Astrocyte of the cerebellum (primary cell): ENCODE data around the gene PPP4R1.
"Not testable (repeated sequence)": the region's sequence is repeated elsewhere in the genome, so short reads cannot be mapped to it uniquely, and the experiment has no call there.

Experiments
- DNase-seq: peaks from one replicate; pipeline ENCODE4 v3.0.0-alpha.2; 2011; ENCODE audit warnings: low read depth
- H3K4me3 ChIP-seq: 2 replicates; pipeline ENCODE4 v1.5.1; 2011; ENCODE audit warnings: mild to moderate bottlenecking, low read depth, low read length, moderate library complexity
- CTCF ChIP-seq: IDR thresholded peaks from 2 replicates; pipeline ENCODE4 v1.5.1; 2012; ENCODE audit warnings: low read length, low read depth, moderate library complexity, mild to moderate bottlenecking; ENCODE audit errors: missing control alignments
- in situ Hi-C: cut with HindIII; loops from 2 replicates; pipeline ENCODE4 v1.10.0; 2017; ENCODE audit warnings: low sequenced_read_pairs

Gene PPP4R1

DNA sequence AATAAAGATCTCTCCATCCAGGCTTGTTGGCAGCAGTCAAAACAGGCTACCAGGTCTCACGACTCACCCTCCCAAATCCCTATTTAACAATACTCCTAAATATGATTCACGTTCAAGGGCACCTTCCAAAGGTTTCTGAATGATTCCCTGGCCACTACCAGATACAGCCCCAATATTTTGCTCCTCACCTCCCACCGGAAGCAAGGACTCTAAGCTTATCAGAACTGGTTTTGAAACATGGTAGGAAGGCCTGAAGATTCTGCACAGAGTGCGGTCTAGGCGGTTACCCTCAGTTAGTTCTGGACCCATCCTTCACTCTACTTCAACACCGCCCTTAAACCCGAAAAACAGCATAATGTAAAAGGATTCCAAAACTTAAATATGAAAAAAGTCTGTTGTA lies 5.2 kb downstream of the PPP4R1 start:
- H3K4me3 ChIP-seq: no peak overlapping the region
- no peak for DNase-seq
- in situ Hi-C loops: no loop called here
- no peak for TF ChIP-seq CTCF

DNA sequence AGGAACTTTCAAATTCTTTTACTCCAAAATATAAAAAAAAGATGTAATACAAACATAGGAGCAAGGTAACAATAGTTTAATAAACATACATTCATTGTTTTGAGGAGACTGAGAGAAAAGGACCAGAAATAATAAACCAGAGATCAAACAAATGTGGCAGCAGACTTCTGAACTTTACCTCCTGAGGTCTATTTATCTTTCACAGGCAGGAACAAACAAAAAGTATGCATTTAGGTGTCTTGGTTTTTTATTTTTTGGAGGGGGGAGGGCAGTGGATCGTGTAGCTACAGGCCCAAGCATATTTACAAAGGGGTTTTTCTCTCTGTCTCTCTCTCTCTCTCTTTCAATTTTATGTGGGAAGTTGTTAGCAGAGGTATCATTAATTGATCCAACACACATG lies 5.6 kb downstream of the PPP4R1 start:
- TF ChIP-seq CTCF: no peak
- DNase-seq: no peak
- in situ Hi-C loops: no loop called here
- H3K4me3 ChIP-seq: no peak overlapping the region

DNA sequence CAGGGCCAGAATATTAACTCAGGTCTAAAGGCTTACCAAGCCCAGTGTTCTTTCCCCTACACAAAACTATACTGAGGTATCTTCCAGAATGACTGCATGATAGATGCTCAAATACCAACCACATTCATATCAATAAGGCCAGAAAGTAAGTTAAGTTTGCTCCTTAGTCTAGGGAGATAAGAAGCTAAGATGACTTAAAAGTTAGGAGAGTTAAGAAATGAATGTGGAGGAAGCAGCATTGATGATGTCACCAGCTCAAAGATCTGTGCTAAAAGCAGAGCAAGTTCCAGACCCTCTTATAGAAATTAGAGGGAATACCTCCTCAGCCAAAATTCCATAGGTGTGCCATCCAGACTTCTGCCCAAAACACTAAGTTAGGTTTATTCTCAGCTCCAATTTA lies 6.1 kb downstream of the PPP4R1 start:
- in situ Hi-C loops: no loop called here
- H3K4me3 ChIP-seq: no peak overlapping the region
- TF ChIP-seq CTCF: no peak
- DNase-seq: no peak

- in situ Hi-C loops, DNase-seq, H3K4me3 ChIP-seq: not testable (repeated sequence)
These were observed 7.2 kb downstream of the PPP4R1 start for GRCh38 chr18:9607111-9607510.

DNA sequence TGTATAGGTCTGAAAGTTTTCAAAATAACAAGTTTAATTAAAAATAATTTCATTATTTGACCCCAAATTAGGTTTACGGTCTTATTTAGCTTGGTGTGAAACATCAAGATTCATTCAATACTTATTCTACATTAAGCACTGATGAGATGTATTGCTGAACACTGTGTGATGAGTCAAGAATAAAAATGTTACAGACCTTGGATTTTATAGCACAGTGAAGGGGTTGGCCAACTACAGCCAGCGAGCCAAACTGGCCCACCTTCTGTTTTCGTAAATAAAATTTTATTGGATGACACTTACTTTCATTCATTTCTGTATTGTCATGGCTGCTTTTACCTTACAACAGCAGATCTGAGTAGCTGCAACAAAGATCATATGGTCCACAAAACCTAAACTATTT lies 8.3 kb downstream of the PPP4R1 start:
- no peak for TF ChIP-seq CTCF
- in situ Hi-C loops: no loop called here

DNA sequence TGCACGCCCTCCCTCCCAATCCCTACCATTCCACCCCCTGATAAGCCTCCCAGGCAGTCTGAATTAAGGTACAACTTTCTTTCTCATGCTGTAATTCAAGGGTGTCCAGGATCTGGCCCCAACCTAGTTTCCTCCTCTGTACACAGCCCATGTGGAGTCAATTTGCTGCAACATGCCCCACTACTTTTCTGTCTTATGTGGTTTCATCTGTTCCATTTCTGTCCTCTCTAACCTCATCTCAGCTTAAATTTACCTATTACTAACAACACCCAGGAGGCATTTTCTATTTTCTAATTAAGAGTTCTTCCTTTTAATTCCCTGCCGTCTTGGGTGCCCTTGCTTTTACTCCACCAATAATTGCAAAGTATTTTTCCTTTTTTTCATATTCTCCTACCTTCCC lies 10.0 kb downstream of the PPP4R1 start:
- no peak for TF ChIP-seq CTCF
- DNase-seq: no peak
- no peak overlapping the region for H3K4me3 ChIP-seq
- in situ Hi-C loops: no loop called here

More for the DNA sequence above, 8.3 kb downstream of the PPP4R1 start:
- no peak overlapping the region for H3K4me3 ChIP-seq
- no peak for DNase-seq

DNA sequence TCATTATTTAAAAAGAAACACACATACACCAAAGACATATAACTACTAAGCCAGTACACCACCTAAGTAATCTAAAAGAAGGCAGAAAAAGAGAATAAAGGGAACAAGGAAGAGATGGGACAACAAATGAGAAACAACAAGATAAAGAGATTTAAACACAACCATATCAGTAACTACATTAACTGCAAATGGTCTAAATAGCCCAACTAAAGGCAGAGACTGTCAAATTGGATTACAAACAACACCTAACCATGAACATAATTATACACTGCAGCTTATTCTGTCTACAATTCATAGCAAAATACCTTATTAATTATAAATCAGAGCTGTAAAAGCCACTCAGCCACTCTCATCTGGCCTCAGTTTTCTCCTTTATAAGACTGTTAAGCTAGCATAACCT lies 15.0 kb downstream of the PPP4R1 start:
- DNase-seq: no peak
- H3K4me3 ChIP-seq: no peak overlapping the region
- in situ Hi-C loops: no loop called here
- TF ChIP-seq CTCF: no peak
